Mammary epithelial cell (primary cell): ENCODE measurements around the gene MUL1.

Experiments used
- EZH2 ChIP-seq: IDR thresholded peaks from 2 replicates; pipeline ENCODE4 v1.6.1; 2012; ENCODE audit warnings: low read length, inconsistent platforms, borderline replicate concordance
- TF ChIP-seq, protein P1 (sequence below), 2 donors: IDR thresholded peaks in 1 of 2; conservative IDR thresholded peaks in 1 of 2; 2 replicates each; pipeline ENCODE4 v1.5.1; 2011 to 2012; ENCODE audit warnings: inconsistent platforms in 2 of 2, low read length in 2 of 2, mild to moderate bottlenecking in 2 of 2, control low read depth in 1 of 2, low read depth in 1 of 2; ENCODE audit not compliant: insufficient read depth in 1 of 2; ENCODE audit errors: extremely low read depth in 1 of 2

DNA sequence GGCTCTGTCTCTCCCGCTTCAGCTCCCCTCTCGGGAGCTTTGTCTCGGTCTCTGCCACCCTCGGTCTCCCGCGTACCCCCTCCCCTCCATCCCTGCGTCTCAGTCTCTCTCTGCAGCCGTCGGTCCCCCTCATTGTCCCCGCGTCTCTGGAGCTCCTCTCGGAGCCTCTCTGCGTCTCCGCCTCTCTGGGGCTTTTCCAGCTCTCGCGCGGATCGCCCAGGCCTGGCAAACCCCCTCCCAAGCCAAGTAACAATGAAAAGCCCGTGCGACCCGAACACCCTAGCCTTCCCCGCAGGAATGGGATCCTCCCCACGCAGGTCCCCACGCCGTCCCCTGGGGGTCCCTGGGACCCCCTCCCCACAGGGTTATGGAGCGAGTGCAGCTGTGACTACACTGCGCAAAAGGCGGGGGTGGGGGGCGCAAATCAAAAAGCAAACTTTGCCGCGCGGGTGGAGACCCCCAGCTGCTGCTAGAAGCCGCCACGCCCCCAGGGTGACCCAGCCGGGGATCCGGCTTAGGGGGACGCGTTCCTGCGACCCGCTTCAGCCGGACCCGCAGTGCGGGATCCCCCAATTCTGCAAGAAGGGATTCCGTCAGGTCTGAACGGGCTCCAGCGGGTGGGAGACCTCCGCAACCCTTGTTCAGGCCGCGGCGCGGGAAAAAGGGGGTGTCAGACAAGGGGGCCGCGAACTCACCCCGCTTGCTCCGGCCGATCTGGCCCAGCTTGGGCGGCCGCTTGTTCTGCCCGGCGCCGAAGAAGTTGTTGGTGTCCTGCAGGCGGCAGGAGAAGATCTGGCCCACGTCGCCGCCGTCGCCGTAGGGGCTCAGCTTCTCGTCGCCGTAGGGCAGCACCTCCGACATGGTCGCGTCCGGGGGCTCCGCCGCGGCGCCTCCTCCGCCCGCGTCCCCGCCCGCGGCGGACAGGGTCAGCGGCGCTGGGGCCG, 23.2 kb downstream of the MUL1 start:
- TF ChIP-seq, protein P1, sequence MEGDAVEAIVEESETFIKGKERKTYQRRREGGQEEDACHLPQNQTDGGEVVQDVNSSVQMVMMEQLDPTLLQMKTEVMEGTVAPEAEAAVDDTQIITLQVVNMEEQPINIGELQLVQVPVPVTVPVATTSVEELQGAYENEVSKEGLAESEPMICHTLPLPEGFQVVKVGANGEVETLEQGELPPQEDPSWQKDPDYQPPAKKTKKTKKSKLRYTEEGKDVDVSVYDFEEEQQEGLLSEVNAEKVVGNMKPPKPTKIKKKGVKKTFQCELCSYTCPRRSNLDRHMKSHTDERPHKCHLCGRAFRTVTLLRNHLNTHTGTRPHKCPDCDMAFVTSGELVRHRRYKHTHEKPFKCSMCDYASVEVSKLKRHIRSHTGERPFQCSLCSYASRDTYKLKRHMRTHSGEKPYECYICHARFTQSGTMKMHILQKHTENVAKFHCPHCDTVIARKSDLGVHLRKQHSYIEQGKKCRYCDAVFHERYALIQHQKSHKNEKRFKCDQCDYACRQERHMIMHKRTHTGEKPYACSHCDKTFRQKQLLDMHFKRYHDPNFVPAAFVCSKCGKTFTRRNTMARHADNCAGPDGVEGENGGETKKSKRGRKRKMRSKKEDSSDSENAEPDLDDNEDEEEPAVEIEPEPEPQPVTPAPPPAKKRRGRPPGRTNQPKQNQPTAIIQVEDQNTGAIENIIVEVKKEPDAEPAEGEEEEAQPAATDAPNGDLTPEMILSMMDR (conservative IDR thresholded peaks at IDR 0.05 in 1 of 2, IDR thresholded peaks at IDR 0.05 in 1 of 2; ENCODE audit: extremely low read depth in 1 of 2, insufficient read depth in 1 of 2, low read depth in 1 of 2, low read length in 2 of 2): no peak
- no peak for TF ChIP-seq EZH2
